IMR-90 (cell line): ENCODE data around the gene GPHA2.

ENCODE experiments used
- BHLHE40 ChIP-seq: fragments of 150-350 bp; IDR thresholded peaks from 2 replicates; pipeline ENCODE4 v1.6.1; 2016; ENCODE audit warnings: mild to moderate bottlenecking, low read depth, low read length
- CEBPB ChIP-seq: IDR thresholded peaks from 2 replicates; pipeline ENCODE4 v1.6.1; 2012; ENCODE audit warnings: low read depth, low read length, improper control_type of control experiment
- FOS ChIP-seq: fragments of 150-350 bp; IDR thresholded peaks from 2 replicates; pipeline ENCODE4 v1.6.1; 2016; ENCODE audit warnings: low read depth, low read length
- POLR2A ChIP-seq: IDR thresholded peaks from 2 replicates; pipeline ENCODE4 v1.6.1; 2012; ENCODE audit warnings: mild to moderate bottlenecking, low read depth, low read length
- RAD21 ChIP-seq: IDR thresholded peaks from 2 replicates; pipeline ENCODE4 v1.6.1; 2012; ENCODE audit warnings: low read length, improper control_type of control experiment
- TF ChIP-seq, protein P1 (sequence below): fragments of 150-350 bp; IDR thresholded peaks from 2 replicates; pipeline ENCODE4 v1.6.1; 2016; ENCODE audit warnings: low read depth, mild to moderate bottlenecking, low read length, moderate library complexity, borderline replicate concordance
- TF ChIP-seq, protein P2 (sequence below): conservative IDR thresholded peaks from 2 replicates; pipeline ENCODE4 v1.5.1; 2012; ENCODE audit warnings: mild to moderate bottlenecking, low read depth, low read length, improper control_type of control experiment

DNA sequence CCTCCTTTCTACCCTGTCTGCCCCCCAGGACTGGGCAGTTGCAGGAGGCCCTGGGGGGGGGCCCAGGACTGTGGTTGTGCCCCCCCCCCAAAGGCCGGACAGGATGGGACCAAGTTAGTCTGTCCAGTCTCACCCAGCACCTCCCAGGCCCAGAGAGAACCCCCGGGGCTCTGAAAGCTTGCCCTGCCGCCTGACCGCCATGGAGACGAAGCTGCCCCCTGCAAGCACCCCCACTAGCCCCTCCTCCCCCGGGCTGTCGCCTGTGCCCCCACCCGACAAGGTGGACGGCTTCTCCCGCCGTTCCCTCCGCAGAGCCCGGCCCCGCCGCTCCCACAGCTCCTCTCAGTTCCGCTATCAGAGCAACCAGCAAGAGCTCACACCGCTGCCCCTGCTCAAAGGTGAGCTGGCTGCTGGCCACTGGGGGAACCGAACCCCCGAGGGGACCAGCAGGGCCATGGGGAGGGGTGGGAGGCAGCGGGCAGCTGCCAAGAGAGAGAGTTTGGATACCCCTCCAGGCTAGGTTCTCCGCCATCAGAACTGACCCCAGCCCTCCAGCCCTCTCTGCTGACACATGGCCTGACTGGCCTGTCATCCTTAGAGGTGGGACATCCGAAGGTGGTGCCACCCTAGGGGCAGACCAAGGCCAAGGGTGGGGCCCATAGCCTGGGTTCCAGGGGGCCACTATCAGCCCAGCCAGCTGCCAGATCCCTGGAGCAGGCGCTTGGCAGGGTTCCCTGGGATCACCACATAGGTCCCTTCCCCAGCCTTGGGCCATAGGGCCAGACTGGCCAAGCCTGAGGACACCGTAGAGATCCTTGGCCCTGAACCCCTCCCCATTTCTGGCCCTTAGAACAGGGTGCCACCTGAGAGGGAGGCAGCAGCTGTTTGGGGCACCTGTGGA, 9.9 kb downstream of the GPHA2 start:
- TF ChIP-seq BHLHE40 (no peak), POLR2A (no peak), CEBPB (no peak), FOS (no peak), RAD21 (no peak)
- TF ChIP-seq, protein P1, sequence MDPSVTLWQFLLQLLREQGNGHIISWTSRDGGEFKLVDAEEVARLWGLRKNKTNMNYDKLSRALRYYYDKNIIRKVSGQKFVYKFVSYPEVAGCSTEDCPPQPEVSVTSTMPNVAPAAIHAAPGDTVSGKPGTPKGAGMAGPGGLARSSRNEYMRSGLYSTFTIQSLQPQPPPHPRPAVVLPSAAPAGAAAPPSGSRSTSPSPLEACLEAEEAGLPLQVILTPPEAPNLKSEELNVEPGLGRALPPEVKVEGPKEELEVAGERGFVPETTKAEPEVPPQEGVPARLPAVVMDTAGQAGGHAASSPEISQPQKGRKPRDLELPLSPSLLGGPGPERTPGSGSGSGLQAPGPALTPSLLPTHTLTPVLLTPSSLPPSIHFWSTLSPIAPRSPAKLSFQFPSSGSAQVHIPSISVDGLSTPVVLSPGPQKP = no peak
- TF ChIP-seq, protein P2, sequence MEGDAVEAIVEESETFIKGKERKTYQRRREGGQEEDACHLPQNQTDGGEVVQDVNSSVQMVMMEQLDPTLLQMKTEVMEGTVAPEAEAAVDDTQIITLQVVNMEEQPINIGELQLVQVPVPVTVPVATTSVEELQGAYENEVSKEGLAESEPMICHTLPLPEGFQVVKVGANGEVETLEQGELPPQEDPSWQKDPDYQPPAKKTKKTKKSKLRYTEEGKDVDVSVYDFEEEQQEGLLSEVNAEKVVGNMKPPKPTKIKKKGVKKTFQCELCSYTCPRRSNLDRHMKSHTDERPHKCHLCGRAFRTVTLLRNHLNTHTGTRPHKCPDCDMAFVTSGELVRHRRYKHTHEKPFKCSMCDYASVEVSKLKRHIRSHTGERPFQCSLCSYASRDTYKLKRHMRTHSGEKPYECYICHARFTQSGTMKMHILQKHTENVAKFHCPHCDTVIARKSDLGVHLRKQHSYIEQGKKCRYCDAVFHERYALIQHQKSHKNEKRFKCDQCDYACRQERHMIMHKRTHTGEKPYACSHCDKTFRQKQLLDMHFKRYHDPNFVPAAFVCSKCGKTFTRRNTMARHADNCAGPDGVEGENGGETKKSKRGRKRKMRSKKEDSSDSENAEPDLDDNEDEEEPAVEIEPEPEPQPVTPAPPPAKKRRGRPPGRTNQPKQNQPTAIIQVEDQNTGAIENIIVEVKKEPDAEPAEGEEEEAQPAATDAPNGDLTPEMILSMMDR = no peak
